HepG2 (cell line): ENCODE measurements around the gene ABCA8. TPM values are rescaled to one million over a fixed set of nuclear protein-coding genes. Genes with fewer than 3 reads are reported as not detected.

Experiments used
- ATAC-seq: fragments of 200-7000 bp; cut with Tn5 transposase; 3 replicates; pipeline ENCODE4 v1.9.1; 2020; ENCODE audit warnings: mild to moderate bottlenecking, moderate library complexity
- BruUV-seq: library from RNA; stranded (reverse); fragments of 400-500 nt; replicated peaks from 2 replicates; lab custom pipeline; 2021; lab: Mats Ljungman, UMichigan
- CTCF ChIA-PET: fragments of 300-600 bp; formaldehyde crosslinking; extraction: SDS; loops from one replicate; lab custom pipeline; 2021; ENCODE audit warnings: low total read pairs, inconsistent platforms, low intra/inter-chr PET ratio; lab: Yijun Ruan, JAX
- POLR2A ChIA-PET: fragments of 350-600 bp; sonication (Branson Sonifier 250); formaldehyde crosslinking; loops from one replicate; lab custom pipeline; 2020; ENCODE audit warnings: antibody characterized with exemption, inconsistent platforms; lab: Yijun Ruan, JAX
- DNase-seq: peaks from one replicate; pipeline ENCODE4 v3.0.0-alpha.2; 2015; ENCODE audit warnings: low spot score
- FAIRE-seq: peaks from 3 replicates; lab custom pipeline; 2011; peaks lifted over from hg19 to GRCh38; lab: Jason Lieb, UNC
- H2AFZ ChIP-seq: one replicate; pipeline ENCODE4 v1.6.1; 2011; ENCODE audit warnings: low read length, inconsistent platforms
- H3K27ac ChIP-seq: fragments of 300-600 bp; 3 replicates; pipeline ENCODE4 v1.8.0; 2011; ENCODE audit warnings: mixed run types, mild to moderate bottlenecking, mixed read lengths, low read length, inconsistent platforms; ENCODE audit not compliant: insufficient read depth; ENCODE audit errors: extremely low read length
- H3K27me3 ChIP-seq, 2 experiments: fragments of 200-600 bp in 1 of 2; 2 replicates in 1 of 2; 3 replicates in 1 of 2; pipeline versions ENCODE4 v1.6.0 to v1.8.0; 2011; ENCODE audit warnings: low read length in 2 of 2, mild to moderate bottlenecking in 2 of 2, moderate library complexity in 2 of 2, inconsistent platforms in 1 of 2; ENCODE audit not compliant: insufficient read depth in 2 of 2, control insufficient read depth in 1 of 2
- H3K36me3 ChIP-seq, 2 experiments: fragments of 200-600 bp in 1 of 2; replicated peaks in 1 of 2; 2 replicates in 1 of 2; 3 replicates in 1 of 2; pipeline versions ENCODE4 v1.5.1 to v1.8.0; 2011; ENCODE audit warnings: low read length in 2 of 2, inconsistent platforms in 1 of 2; ENCODE audit not compliant: insufficient read depth in 2 of 2, control insufficient read depth in 1 of 2
- H3K4me1 ChIP-seq: 2 replicates; pipeline ENCODE4 v1.5.1; 2012; ENCODE audit warnings: low read length, inconsistent platforms; ENCODE audit not compliant: insufficient read depth
- H3K4me2 ChIP-seq: 2 replicates; pipeline ENCODE4 v1.6.0; 2011; ENCODE audit warnings: low read depth, low read length, inconsistent platforms
- H3K4me3 ChIP-seq, 3 experiments: fragments of 200-600 bp in 1 of 3; sonication (generic), shearing (Covaris generic) in 1 of 3; replicated peaks in 1 of 3; 2 replicates each; pipeline ENCODE4 v1.5.1; 2011 to 2016; ENCODE audit warnings: low read length in 3 of 3, inconsistent platforms in 2 of 3, low read depth in 2 of 3, mild to moderate bottlenecking in 2 of 3, control low read depth in 1 of 3, mixed read lengths in 1 of 3; ENCODE audit not compliant: insufficient read depth in 1 of 3
- H3K79me2 ChIP-seq: one replicate; pipeline ENCODE4 v1.6.1; 2011; ENCODE audit warnings: low read length, inconsistent platforms; ENCODE audit not compliant: insufficient read depth
- H3K9ac ChIP-seq: 2 replicates; pipeline ENCODE4 v1.6.0; 2011; ENCODE audit warnings: mild to moderate bottlenecking, low read depth, low read length, inconsistent platforms; ENCODE audit not compliant: insufficient read depth
- H3K9me3 ChIP-seq: 2 replicates; pipeline ENCODE4 v1.5.1; 2012; ENCODE audit warnings: mild to moderate bottlenecking, low read length
- H4K20me1 ChIP-seq: 2 replicates; pipeline ENCODE4 v1.6.0; 2011; ENCODE audit warnings: inconsistent platforms, mild to moderate bottlenecking, low read length, moderate library complexity; ENCODE audit not compliant: insufficient read depth
- CCDC6 ChIP-seq: sonication (generic); formaldehyde crosslinking; IDR thresholded peaks from 2 replicates; pipeline ENCODE4 v1.8.1; 2022; ENCODE audit warnings: mild to moderate bottlenecking, missing genetic modification reagents, moderate library complexity
- CEBPB ChIP-seq: IDR thresholded peaks from 2 replicates; pipeline ENCODE4 v1.6.1; 2011; ENCODE audit warnings: low read depth, low read length, improper control_type of control experiment, borderline replicate concordance
- GATAD2A ChIP-seq: IDR thresholded peaks from 2 replicates; pipeline ENCODE4 v1.6.1; 2016
- KDM5B ChIP-seq: sonication (generic); formaldehyde crosslinking; IDR thresholded peaks from 2 replicates; pipeline ENCODE4 v1.4.0; 2020; ENCODE audit warnings: missing genetic modification reagents, mild to moderate bottlenecking, borderline replicate concordance
- PAXIP1 ChIP-seq: sonication (generic); formaldehyde crosslinking; conservative IDR thresholded peaks from 2 replicates; pipeline ENCODE4 v1.4.0; 2020; ENCODE audit warnings: mild to moderate bottlenecking, missing genetic modification reagents, moderate library complexity
- RCOR2 ChIP-seq: IDR thresholded peaks from 2 replicates; pipeline ENCODE4 v1.6.1; 2016; ENCODE audit warnings: missing biosample characterization, missing genetic modification reagents
- SIN3A ChIP-seq: IDR thresholded peaks from 2 replicates; pipeline ENCODE4 v1.6.1; 2011; ENCODE audit warnings: low read depth, mild to moderate bottlenecking, control low read depth, low read length, borderline replicate concordance
- TBX3 ChIP-seq: fragments of 450-650 bp; IDR thresholded peaks from 2 replicates; pipeline ENCODE4 v1.6.1; 2017; ENCODE audit warnings: antibody characterized with exemption, mild to moderate bottlenecking, inconsistent platforms, borderline replicate concordance
- TCF12 ChIP-seq, 2 experiments: fragments of 450-650 bp in 1 of 2; sonication (generic) in 1 of 2; formaldehyde crosslinking in 1 of 2; IDR thresholded peaks; 2 replicates each; pipeline versions ENCODE4 v1.6.1 to v1.8.0; 2017 to 2022; ENCODE audit warnings: antibody characterized with exemption in 1 of 2, mild to moderate bottlenecking in 1 of 2, missing genetic modification reagents in 1 of 2, moderate library complexity in 1 of 2
- ZBTB38 ChIP-seq: sonication (generic); formaldehyde crosslinking; IDR thresholded peaks from 2 replicates; pipeline ENCODE4 v1.5.1; 2020; ENCODE audit warnings: mild to moderate bottlenecking, missing genetic modification reagents
- ZBTB43 ChIP-seq: sonication (generic); formaldehyde crosslinking; conservative IDR thresholded peaks from 2 replicates; pipeline ENCODE4 v1.4.0; 2020; ENCODE audit warnings: missing genetic modification reagents
- ZFP36L1 ChIP-seq: sonication (generic); formaldehyde crosslinking; IDR thresholded peaks from 2 replicates; pipeline ENCODE4 v1.8.0; 2022; ENCODE audit warnings: mild to moderate bottlenecking, missing genetic modification reagents, moderate library complexity
- ZNF564 ChIP-seq: sonication (generic); formaldehyde crosslinking; IDR thresholded peaks from 2 replicates; pipeline ENCODE4 v1.8.1; 2023; ENCODE audit warnings: mild to moderate bottlenecking, missing genetic modification reagents
- WGBS: methylation state at CpG from one replicate; pipeline ENCODE4 v1.1.6; 2017; ENCODE audit warnings: low lambda C conversion rate; 5-methylcytosine and 5-hydroxymethylcytosine counted together
- in situ Hi-C: cut with HindIII; loops from 2 replicates; pipeline ENCODE4 v1.10.0; 2017; ENCODE audit warnings: low pct_unique_long_range_greater_than_20kb; ENCODE audit not compliant: extremely low pct_ligation_motif_present
- intact Hi-C: fragments of 100-400 bp; cut with micrococcal nuclease; formaldehyde crosslinking; loops from one replicate; pipeline ENCODE4 v1.10.0; 2022; ENCODE audit not compliant: unreplicated experiment
- polyA plus RNA-seq, 8 experiments: library from polyadenylated mRNA; depleted of rRNA in 3 of 8; stranded (reverse) in 7 of 8; unstranded in 1 of 8; fragments of >200 nt; fragmentation: Illumina TruSeq in 4 of 8; extraction: Trizol in 4 of 8; gene quantifications; 2 replicates each; pipeline versions ENCODE4 v1.2.1 to v1.2.3, GENCODE V29; 2011 to 2016; ENCODE audit warnings: low read depth in 4 of 8, missing spikeins in 1 of 8, mixed read lengths in 1 of 8; ENCODE audit not compliant: insufficient read depth in 1 of 8
- total RNA-seq, 5 experiments: library from RNA; depleted of rRNA; stranded (reverse); fragments of >200 nt; fragmentation: Illumina TruSeq; extraction: Trizol; gene quantifications; 2 replicates each; pipeline ENCODE4 v1.2.3, GENCODE V29; 2016; ENCODE audit warnings: low read depth in 1 of 5
- TF ChIP-seq, protein P1 (sequence below): sonication (generic); formaldehyde crosslinking; conservative IDR thresholded peaks from 2 replicates; pipeline ENCODE4 v1.5.0; 2020; ENCODE audit warnings: missing genetic modification reagents

Gene ABCA8
- total and polyA plus RNA-seq, 2 of the 13 experiments (the other 11 are each of a cell fraction or from before 2014, with no cell fraction given): 0.05 to 0.18 TPM

DNA sequence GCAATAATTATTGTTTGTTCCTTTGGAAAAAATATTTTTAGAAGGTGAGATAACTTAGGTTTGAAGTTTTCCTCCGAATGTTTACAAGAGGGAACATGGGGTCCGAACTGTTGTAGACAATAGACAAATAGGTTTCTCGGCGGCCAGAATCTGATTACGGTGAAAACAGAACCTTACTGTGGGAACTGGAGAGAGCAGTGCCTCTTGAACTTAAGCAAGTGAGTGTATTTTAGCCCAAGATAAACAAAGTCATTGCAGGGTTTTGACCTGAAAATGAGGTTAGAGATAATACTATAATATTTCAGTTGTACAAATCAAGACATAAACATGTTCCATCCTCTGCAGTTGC is 134.7 kb downstream of the ABCA8 start (continued):
- peak; percentile 36; the same call in 1 of the 2 replicates for TF ChIP-seq SIN3A
- 0 out of 2 replicates have a peak, but pooled peaks have one; percentile 12 for TF ChIP-seq ZNF564 (CRISPR knock-in tag)
- peak; percentile 46; the same call in 1 of the 2 replicates for TF ChIP-seq CCDC6 (CRISPR knock-in tag)
- no peak for TF ChIP-seq ZBTB43
- TF ChIP-seq CEBPB: peak; percentile 49; the same call in 1 of the 2 replicates
- TF ChIP-seq TBX3: no peak
- peak; percentile 15; the same call in 1 of the 2 replicates for TF ChIP-seq ZFP36L1 (CRISPR knock-in tag)
- 0 out of 2 replicates have a peak, but pooled peaks have one; percentile 34 for TF ChIP-seq RCOR2

GRCh38 chr17:68819465-68819864 is 135.7 kb downstream of the ABCA8 start:
- peak overlapping the region; percentile 91 for H3K27ac ChIP-seq
- no peak overlapping the region for H2AFZ ChIP-seq
- H3K36me3 ChIP-seq: no peaks in the 10 kb centered on the region
- ChIA-PET CTCF (no interaction called here), POLR2A (no interaction called here)
- in situ Hi-C loops (no loop called here), intact Hi-C loops (no loop called here)
- H4K20me1 ChIP-seq: no peaks in the 10 kb centered on the region
- H3K9me3 ChIP-seq: no peaks in the 10 kb centered on the region
- WGBS: 93% methylated on average over 5 of the region's 5 CpGs
- ATAC-seq (no peak), DNase-seq (no peak), FAIRE-seq (no peak)
- no peak overlapping the region; the same call in 1 of the 2 replicates for H3K9ac ChIP-seq
- no peaks in the 10 kb centered on the region for H3K79me2 ChIP-seq
- no TSS peak for BruUV-seq
- no peak overlapping the region; a peak in 1 of 6 replicates for H3K4me3 ChIP-seq
- H3K27me3 ChIP-seq: no peaks in the 10 kb centered on the region
- H3K4me2 ChIP-seq: peak overlapping the region; percentile 76
- peaks cover 74% of the 10 kb centered on the region for H3K4me1 ChIP-seq
- TF ChIP-seq KDM5B (CRISPR knock-in tag): 0 out of 2 replicates have a peak, but pooled peaks have one; percentile 21
- TF ChIP-seq GATAD2A (CRISPR knock-in tag): 0 out of 2 replicates have a peak, but pooled peaks have one; percentile 14
- TF ChIP-seq PAXIP1 (CRISPR knock-in tag): no peak
- TF ChIP-seq TCF12 (IDR thresholded peaks at IDR 0.05): no peak
- TF ChIP-seq TCF12 (CRISPR knock-in tag; IDR thresholded peaks at IDR 0.05): no peak
- TF ChIP-seq ZBTB38 (CRISPR knock-in tag): 0 out of 2 replicates have a peak, but pooled peaks have one; percentile 65
- TF ChIP-seq, protein P1, sequence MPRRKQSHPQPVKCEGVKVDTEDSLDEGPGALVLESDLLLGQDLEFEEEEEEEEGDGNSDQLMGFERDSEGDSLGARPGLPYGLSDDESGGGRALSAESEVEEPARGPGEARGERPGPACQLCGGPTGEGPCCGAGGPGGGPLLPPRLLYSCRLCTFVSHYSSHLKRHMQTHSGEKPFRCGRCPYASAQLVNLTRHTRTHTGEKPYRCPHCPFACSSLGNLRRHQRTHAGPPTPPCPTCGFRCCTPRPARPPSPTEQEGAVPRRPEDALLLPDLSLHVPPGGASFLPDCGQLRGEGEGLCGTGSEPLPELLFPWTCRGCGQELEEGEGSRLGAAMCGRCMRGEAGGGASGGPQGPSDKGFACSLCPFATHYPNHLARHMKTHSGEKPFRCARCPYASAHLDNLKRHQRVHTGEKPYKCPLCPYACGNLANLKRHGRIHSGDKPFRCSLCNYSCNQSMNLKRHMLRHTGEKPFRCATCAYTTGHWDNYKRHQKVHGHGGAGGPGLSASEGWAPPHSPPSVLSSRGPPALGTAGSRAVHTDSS: no peak
